GM18873 (cell line): ENCODE measurements around the gene C14orf119.
"Not testable (repeated sequence)": the region's sequence is repeated elsewhere in the genome, so short reads cannot be mapped to it uniquely, and the experiment has no call there.

Source experiments
- ATAC-seq: cut with Tn5 transposase; IDR thresholded peaks from one replicate; pipeline ENCODE4 v1.9.1; 2021; ENCODE audit warnings: mild to moderate bottlenecking, moderate library complexity, moderate number of reproducible peaks; ENCODE audit not compliant: unreplicated experiment, low FRiP score

C14orf119 gene

DNA sequence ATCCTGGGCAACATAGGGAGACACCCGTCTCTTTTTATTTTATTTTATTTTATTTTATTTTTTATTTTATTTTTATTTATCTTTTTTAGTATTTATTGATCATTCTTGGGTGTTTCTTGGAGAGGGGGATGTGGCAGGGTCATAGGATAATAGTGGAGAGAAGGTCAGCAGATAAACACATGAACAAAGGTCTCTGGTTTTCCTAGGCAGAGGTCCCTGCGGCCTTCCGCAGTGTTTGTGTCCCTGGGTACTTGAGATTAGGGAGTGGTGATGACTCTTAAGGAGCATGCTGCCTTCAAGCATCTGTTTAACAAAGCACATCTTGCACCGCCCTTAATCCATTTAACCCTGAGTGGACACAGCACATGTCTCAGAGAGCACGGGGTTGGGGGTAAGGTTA is 12.3 kb downstream of the C14orf119 start:
- ATAC-seq = not testable (repeated sequence)

- ATAC-seq = not testable (repeated sequence)
These were observed 12.9 kb downstream of the C14orf119 start for GRCh38 chr14:23108169-23108568.

DNA sequence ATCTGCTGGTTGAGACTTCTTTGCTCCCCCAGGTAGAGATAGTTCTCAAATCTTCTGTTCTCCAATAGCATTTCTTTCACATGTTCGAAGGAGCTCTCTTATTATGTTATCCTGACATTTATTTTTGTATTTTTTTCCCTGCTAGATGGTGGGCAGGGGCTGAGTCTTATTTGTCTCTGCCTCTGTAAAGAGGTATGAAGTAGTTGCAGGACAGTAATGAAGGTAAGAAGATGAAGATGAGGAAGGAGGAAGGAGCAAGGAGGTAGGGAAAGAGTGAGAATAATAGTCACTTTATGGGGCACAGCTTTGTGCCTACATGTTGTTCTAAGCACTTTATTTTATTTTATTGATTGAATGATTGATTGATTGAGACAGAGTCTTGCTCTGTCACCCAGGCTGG is 14.5 kb downstream of the C14orf119 start:
- no peak for ATAC-seq

- no peak for ATAC-seq
These were observed 15.5 kb downstream of the C14orf119 start for GRCh38 chr14:23110579-23111365.

DNA sequence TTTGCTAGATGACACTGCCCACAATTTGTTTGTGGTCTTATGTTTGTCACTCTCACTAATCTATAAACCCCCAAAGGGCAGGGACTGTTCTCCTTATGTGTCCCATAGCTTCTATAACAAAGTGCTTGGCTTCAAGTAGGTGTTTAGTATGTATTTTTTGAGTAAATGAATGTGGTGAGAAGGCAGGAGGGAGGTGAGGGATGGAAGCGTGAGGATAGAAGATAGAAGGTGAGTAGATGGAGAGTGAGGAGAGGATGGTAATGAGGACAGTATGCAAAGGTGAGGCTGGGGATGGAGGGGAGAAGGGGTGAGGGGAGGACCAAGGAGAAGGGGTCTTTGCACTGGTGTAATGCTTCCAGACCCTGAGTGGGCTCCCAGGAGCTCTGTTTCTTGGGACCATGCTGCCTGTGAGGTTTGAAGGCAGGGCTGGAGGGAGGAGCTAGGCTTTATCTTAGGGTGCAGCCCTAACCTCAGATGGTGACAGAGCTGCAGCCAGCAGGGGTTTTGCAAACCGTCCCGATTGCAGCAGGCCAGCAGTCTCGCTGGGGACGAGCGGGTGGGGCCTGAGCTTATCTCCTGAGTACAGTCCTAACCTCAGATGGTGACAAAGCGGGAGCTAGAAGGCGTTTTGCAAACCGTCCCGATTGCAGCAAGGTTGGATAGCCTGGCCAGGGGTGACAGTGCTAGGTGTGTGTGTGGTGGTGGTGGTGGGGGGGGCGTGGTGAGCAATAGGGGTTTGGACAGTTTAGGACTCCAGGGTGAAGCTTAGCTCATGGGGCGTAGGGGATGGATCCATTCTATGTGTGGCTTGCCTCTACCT is 17.3 kb downstream of the C14orf119 start:
- no peak for ATAC-seq

- ATAC-seq = no peak
These were observed 18.3 kb downstream of the C14orf119 start for GRCh38 chr14:23113431-23114119.

- ATAC-seq = no peak
These were observed 18.8 kb downstream of the C14orf119 start for GRCh38 chr14:23114120-23114458.

DNA sequence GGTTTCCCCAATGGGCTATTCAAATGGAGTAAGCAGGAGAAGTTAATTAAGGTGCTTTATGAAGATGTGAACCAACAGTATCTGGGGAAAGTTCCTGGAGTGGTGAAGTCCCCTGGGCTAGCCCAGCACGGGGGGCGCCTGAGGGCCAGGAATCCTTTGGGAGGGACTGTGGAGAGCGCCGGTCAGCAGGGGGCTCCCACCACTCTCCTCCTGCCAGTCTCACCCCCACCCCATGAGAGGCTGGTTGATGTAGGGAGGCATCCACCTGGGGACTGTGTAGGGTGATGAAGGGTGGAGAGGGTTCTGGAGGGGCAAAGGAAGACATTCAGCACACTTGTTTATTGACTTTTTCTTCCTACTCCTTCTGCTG is 19.3 kb downstream of the C14orf119 start:
- no peak for ATAC-seq

DNA sequence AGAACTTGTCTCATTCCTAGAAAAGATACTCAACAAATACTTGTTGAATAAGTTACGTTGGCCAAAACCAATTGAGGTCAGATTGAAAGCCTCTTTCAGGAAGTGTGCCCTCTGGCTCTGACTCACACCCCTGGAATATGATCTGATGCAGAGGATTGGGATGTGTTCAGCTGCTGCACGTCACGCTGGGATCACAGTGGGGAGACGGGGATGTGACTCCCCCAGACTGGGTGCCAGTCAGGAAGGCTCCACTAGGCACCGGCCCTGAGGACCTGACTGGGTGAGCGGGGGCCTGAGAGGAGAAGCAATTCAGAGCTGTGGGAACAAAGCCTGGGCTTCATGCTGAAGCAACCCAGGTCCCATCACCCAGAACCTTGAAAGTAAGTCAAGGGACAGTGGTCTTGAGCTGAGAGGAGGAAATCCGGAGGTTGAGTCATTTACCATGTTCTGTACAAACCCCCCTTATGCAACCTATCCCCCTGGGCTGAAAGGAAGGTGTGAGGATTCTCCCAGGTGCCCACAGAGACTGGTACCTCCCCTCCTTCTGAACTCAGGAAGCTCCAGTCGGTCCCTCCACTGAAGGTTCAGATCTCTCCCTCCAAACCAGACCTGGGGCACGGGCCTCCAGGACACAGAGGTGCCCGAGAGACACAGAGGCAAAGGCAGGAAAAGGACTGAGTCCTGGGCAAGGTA is 19.9 kb downstream of the C14orf119 start:
- ATAC-seq = no peak

- no peak for ATAC-seq
These were observed 20.6 kb downstream of the C14orf119 start for GRCh38 chr14:23115918-23116317.

- no peak for ATAC-seq
These were observed 22.2 kb downstream of the C14orf119 start for GRCh38 chr14:23117371-23118020.

DNA sequence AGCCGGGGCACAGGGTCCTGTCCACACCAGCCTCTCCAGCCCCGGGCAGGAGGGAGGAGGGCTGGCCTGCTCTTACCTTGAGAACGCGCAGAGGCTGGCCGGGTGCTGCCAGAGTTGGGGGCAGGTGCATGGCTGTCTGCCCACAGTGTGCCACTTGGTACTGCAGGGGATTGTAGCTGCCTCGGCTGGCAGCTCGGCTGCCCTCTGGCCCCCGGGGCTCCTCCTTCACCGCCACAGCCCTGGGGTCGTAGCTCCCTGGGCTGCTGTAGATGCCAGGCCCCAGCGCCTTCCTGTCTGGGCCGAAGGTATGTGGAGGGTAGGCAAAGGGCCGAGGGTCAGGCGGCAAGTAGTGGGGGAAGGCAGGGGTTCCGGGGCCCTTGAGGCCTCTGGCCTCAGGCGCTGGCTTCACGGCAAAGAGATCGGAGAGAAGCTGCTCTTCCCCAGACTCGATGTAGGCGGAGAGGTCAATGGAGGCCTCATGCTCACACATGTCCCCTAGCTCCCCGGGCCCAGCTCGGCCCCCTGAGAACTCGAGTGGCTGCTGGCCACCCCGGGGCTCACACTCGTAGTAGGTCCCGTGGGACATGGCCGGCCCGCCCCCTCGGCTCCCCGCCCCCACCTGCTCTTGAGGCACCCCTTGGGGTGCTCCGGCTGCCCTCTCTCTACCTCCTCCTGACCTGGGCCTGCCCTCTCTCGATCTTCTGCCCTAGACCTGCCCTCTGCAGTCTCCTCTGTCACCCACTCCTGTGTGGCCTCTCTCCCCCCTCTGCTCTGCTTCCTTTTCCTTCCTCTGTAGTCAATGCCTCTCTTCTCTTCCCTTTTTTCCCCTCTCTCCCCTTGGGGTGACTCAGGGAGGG is 23.4 kb downstream of the C14orf119 start, which contains the start of gene CEBPE:
Gene CEBPE, minus strand, starts transcription at position 750 of the 857 bp plus-strand sequence. Its CDS starts 164 bp downstream, at position 586.
- no peak for ATAC-seq

DNA sequence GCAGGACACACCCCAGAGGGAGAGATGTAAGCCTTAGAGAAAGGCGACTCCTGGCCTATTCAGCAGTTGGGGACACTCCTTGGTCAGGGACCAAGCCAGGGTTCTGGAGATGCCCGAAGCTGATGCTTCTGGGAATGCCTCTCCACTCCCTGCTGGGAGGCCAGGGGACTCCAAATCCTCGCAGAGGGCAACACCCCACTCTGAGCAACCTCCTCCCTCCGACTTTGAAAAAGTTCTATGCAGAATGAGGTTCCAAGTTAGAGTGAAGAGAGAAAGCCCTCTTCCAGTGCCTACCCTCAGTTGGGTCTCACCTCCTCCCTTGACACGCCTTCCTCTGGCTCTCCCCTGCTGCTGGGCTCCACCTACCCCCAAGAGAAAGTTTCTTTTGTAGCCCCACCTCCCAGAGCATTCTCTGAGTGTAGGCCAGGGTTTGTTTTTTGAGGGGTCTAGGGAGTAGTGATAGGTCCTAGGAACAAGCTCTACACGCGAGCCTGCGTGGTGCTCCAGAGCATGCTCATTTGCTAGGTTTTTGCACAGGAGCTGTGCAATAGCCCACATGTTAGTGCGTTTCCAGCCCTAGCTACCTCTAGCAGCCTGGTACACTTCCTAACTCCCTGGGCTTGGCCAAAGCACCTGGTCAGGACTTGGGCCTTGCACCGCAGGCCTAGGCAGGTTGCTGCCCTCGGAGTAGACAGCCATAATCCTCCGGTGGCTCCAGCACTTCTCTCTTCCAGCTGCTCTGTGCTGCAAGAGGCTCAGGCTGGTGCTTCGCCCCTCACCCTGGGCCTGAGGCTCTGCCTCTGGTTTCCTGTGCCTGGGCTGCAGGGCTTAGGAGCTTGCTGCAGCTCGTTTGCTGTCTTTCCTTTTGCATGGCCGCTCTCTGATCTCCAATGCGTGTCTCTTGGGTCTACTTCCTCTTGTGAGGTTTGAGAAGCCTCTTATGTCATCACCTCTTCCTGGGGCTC is 24.3 kb downstream of the C14orf119 start:
- ATAC-seq = no peak

GRCh38 chr14:23120541-23121251 is 25.4 kb downstream of the C14orf119 start:
- ATAC-seq = peak; percentile 65

DNA sequence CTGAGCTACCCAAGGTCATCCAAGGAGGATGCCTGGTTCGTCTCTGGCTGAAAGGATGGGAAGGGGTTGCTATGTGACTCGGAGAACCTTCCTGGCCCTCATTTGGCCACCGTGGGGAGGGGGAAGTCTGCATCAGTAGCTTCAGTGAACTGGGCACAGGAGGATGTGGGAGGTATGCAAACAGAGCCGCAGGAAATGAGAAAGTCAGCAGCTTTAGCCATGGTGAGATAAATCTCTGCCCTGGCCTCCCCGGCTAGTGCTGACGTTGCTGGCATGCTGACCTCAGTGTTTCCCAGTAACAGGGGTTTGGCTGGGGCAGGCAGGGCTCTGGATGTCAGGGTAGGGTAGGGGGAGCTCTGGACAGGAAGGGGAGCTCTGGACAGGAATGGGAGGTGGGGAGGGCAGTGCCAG is 26.1 kb downstream of the C14orf119 start:
- no peak for ATAC-seq

GRCh38 chr14:23122086-23122485 is 26.8 kb downstream of the C14orf119 start:
- ATAC-seq = no peak

DNA sequence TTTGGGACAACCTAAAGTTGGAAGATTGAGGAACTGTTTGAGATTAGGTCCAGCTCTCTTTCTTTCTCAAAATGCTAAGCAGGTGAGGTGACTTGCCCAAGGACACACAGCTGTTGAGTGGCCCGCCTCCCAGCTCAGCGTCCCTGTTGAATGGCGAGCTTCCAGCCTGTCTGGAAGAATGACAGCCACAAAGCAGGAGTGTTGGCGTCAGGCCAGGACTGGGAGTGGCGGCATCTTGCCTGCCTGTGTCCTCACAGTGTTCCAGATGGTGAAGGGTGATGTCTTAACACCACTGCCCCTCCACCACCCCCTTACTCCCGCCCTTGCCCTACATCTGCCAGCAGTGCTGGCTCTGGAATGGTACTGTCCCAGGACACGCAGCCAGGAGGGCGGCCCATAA is 28.1 kb downstream of the C14orf119 start:
- no peak for ATAC-seq
